Small intestine (tissue), 7 donors: Measurements from ENCODE around the gene SLC66A2. TPM values are rescaled to one million over a fixed set of nuclear protein-coding genes. Genes with fewer than 3 reads are reported as not detected.

Source experiments
- DNase-seq, 2 donors: peaks; one replicate each; pipeline versions ENCODE4 v3.0.0 to v3.0.0-alpha.2; 2013
- FAIRE-seq: peaks from 2 replicates; lab custom pipeline; 2012; peaks lifted over from hg19 to GRCh38; lab: Jason Lieb, UNC
- H3K27ac ChIP-seq, 3 donors: one replicate each; pipeline ENCODE4 v1.5.1; 2013; ENCODE audit warnings: low read length in 2 of 3, mild to moderate bottlenecking in 2 of 3, control low read depth in 1 of 3, inconsistent platforms in 1 of 3, low read depth in 1 of 3, moderate library complexity in 1 of 3
- H3K27me3 ChIP-seq, 3 donors: one replicate each; pipeline ENCODE4 v1.6.1; 2013; ENCODE audit warnings: low read length in 3 of 3, inconsistent platforms in 1 of 3; ENCODE audit not compliant: control insufficient read depth in 3 of 3, insufficient read depth in 3 of 3
- H3K36me3 ChIP-seq, 3 donors: one replicate each; pipeline ENCODE4 v1.6.1; 2013; ENCODE audit warnings: low read length in 3 of 3, inconsistent platforms in 1 of 3, low read depth in 1 of 3, mild to moderate bottlenecking in 1 of 3, moderate library complexity in 1 of 3; ENCODE audit not compliant: control insufficient read depth in 3 of 3, insufficient read depth in 2 of 3
- H3K4me1 ChIP-seq, 3 donors: one replicate each; pipeline ENCODE4 v1.6.1; 2013; ENCODE audit warnings: low read length in 2 of 3, inconsistent platforms in 1 of 3, low read depth in 1 of 3, mild to moderate bottlenecking in 1 of 3, moderate library complexity in 1 of 3; ENCODE audit not compliant: control insufficient read depth in 3 of 3, insufficient read depth in 2 of 3
- H3K4me3 ChIP-seq, 3 donors: one replicate each; pipeline ENCODE4 v1.5.1; 2013; ENCODE audit warnings: low read length in 3 of 3, control low read depth in 1 of 3, inconsistent platforms in 1 of 3, low read depth in 1 of 3, mild to moderate bottlenecking in 1 of 3, moderate library complexity in 1 of 3
- H3K9me3 ChIP-seq, 2 donors: one replicate each; pipeline ENCODE4 v1.6.1; 2013; ENCODE audit warnings: low read depth in 1 of 2, low read length in 1 of 2; ENCODE audit not compliant: control insufficient read depth in 2 of 2, insufficient read depth in 1 of 2
- WGBS, 3 donors: extraction: QIAGEN DNeasy Blood & Tissue Kit; methylation state at CpG; one replicate each; pipeline ENCODE4 v1.1.7; 2013; 5-methylcytosine and 5-hydroxymethylcytosine counted together
- polyA plus RNA-seq, 4 donors: library from polyadenylated mRNA; stranded (reverse) in 3 of 4; unstranded in 1 of 4; fragments of 200-250 nt in 3 of 4; fragments of 120-200 nt in 1 of 4; gene quantifications; one replicate each; pipeline versions ENCODE4 v1.2.1 to v1.2.3, GENCODE V29; 2013
- donor health status: healthy with polysubstance abuse.
- donor health status: control.
- donor health status: control.
- donor health status: Bipolar disorder and iron deficiency.
- donor health status: healthy.

Gene SLC66A2
- polyA plus RNA-seq, 4 donors = 15.0 to 30.3 (median 17.8) TPM

- 0 to 1% (median 1%) methylated on average over 6 of the region's 6 CpGs for WGBS, 3 donors
- Histone ChIP-seq H3K4me1 (peaks cover 0 to 11% (median 0%) of the 10 kb centered on the region in 3 donors), H3K36me3 (peaks cover 3 to 16% (median 4%) of the 10 kb centered on the region in 3 donors), H3K9me3 (no peaks in the 10 kb centered on the region), H3K4me3 (peak overlapping the region; percentile 75 to 87 (median 77)), H3K27ac (peak overlapping the region in 1 of 3 donors; percentile 86), H3K27me3 (no peaks in the 10 kb centered on the region)
- FAIRE-seq (no peak), DNase-seq (peak in 1 of 2 donors; percentile 14)
Measured at GRCh38 chr18:79987566-79987965, 36.1 kb upstream of the SLC66A2 start.

- no peaks in the 10 kb centered on the region for H3K9me3 ChIP-seq
- WGBS, 3 donors = 19 to 39% (median 32%) methylated on average over 7 of the region's 7 CpGs
- FAIRE-seq (no peak), DNase-seq (peak in 1 of 2 donors; percentile 8)
- no peaks in the 10 kb centered on the region for H3K27me3 ChIP-seq
- peaks cover 3 to 24% (median 4%) of the 10 kb centered on the region in 3 donors for H3K36me3 ChIP-seq
- peak overlapping the region in 2 of 3 donors; percentile 14 to 28 for H3K4me3 ChIP-seq
- H3K4me1 ChIP-seq = peaks cover 0 to 11% (median 0%) of the 10 kb centered on the region in 3 donors
- peak overlapping the region in 1 of 3 donors; percentile 19 for H3K27ac ChIP-seq
Measured at GRCh38 chr18:79986726-79987125, 35.3 kb upstream of the SLC66A2 start.

GRCh38 chr18:79985172-79985571 lies 33.7 kb upstream of the SLC66A2 start:
- Histone ChIP-seq H3K27ac (no peak overlapping the region), H3K4me3 (no peak overlapping the region), H3K4me1 (peaks cover 0 to 11% (median 0%) of the 10 kb centered on the region in 3 donors), H3K27me3 (no peaks in the 10 kb centered on the region), H3K36me3 (peaks cover 3 to 25% (median 4%) of the 10 kb centered on the region in 3 donors), H3K9me3 (no peaks in the 10 kb centered on the region)
- DNase-seq = no peak
- no peak for FAIRE-seq
- whole genome bisulfite sequencing, 3 donors = 89 to 90% (median 90%) methylated on average over 12 of the region's 12 CpGs

- Histone ChIP-seq H3K9me3 (no peaks in the 10 kb centered on the region), H3K4me3 (no peak overlapping the region), H3K36me3 (peaks cover 3 to 35% (median 4%) of the 10 kb centered on the region in 3 donors), H3K4me1 (peaks cover 0 to 11% (median 0%) of the 10 kb centered on the region in 3 donors), H3K27ac (no peak overlapping the region), H3K27me3 (no peaks in the 10 kb centered on the region)
- FAIRE-seq = no peak
- no peak for DNase-seq
- 72 to 87% (median 86%) methylated on average over 7 of the region's 7 CpGs for WGBS, 3 donors
Measured at GRCh38 chr18:79983793-79984192, 32.3 kb upstream of the SLC66A2 start.

- FAIRE-seq = no peak
- Histone ChIP-seq H3K9me3 (no peaks in the 10 kb centered on the region), H3K4me3 (no peak overlapping the region), H3K27me3 (no peaks in the 10 kb centered on the region), H3K4me1 (peaks cover 0 to 11% (median 0%) of the 10 kb centered on the region in 3 donors), H3K36me3 (peaks cover 3 to 36% (median 4%) of the 10 kb centered on the region in 3 donors), H3K27ac (no peak overlapping the region)
- 92 to 95% (median 94%) methylated on average over 4 of the region's 4 CpGs for WGBS, 3 donors
- no peak for DNase-seq
Measured at GRCh38 chr18:79983253-79983652, 31.8 kb upstream of the SLC66A2 start.

- FAIRE-seq = no peak
- H3K4me3 ChIP-seq = no peak overlapping the region
Measured at GRCh38 chr18:79982736-79983135, 31.3 kb upstream of the SLC66A2 start.

GRCh38 chr18:79980585-79980984 lies 29.1 kb upstream of the SLC66A2 start:
- no peak for FAIRE-seq
- H3K27me3 ChIP-seq = no peaks in the 10 kb centered on the region

More at GRCh38 chr18:79982736-79983135, 31.3 kb upstream of the SLC66A2 start:
- WGBS, 3 donors = 79 to 86% (median 84%) methylated on average over 6 of the region's 6 CpGs
- H3K4me1 ChIP-seq = peaks cover 0 to 11% (median 0%) of the 10 kb centered on the region in 3 donors
- DNase-seq = no peak
- no peaks in the 10 kb centered on the region for H3K27me3 ChIP-seq
- peaks cover 3 to 38% (median 4%) of the 10 kb centered on the region in 3 donors for H3K36me3 ChIP-seq
- no peaks in the 10 kb centered on the region for H3K9me3 ChIP-seq
- H3K27ac ChIP-seq = no peak overlapping the region

GRCh38 chr18:79979843-79980242 lies 28.4 kb upstream of the SLC66A2 start:
- 93 to 95% (median 94%) methylated on average over 5 of the region's 5 CpGs for WGBS, 3 donors
- H3K4me3 ChIP-seq = no peak overlapping the region
- peaks cover 0 to 4% (median 0%) of the 10 kb centered on the region in 3 donors for H3K4me1 ChIP-seq
- FAIRE-seq (no peak), DNase-seq (no peak)
- no peak overlapping the region for H3K27ac ChIP-seq
- no peaks in the 10 kb centered on the region for H3K27me3 ChIP-seq
- H3K36me3 ChIP-seq = peaks cover 3 to 50% (median 3%) of the 10 kb centered on the region in 3 donors
- no peaks in the 10 kb centered on the region for H3K9me3 ChIP-seq

More at GRCh38 chr18:79980585-79980984, 29.1 kb upstream of the SLC66A2 start:
- no peak for DNase-seq
- WGBS, 3 donors = 85 to 90% (median 86%) methylated on average over 13 of the region's 13 CpGs
- H3K9me3 ChIP-seq = no peaks in the 10 kb centered on the region
- H3K4me1 ChIP-seq = peaks cover 0 to 4% (median 0%) of the 10 kb centered on the region in 3 donors
- peaks cover 3 to 45% (median 4%) of the 10 kb centered on the region in 3 donors for H3K36me3 ChIP-seq
- no peak overlapping the region for H3K4me3 ChIP-seq
- H3K27ac ChIP-seq = no peak overlapping the region
